ENCODE data around the gene SERAC1.

Gene SERAC1

DNA sequence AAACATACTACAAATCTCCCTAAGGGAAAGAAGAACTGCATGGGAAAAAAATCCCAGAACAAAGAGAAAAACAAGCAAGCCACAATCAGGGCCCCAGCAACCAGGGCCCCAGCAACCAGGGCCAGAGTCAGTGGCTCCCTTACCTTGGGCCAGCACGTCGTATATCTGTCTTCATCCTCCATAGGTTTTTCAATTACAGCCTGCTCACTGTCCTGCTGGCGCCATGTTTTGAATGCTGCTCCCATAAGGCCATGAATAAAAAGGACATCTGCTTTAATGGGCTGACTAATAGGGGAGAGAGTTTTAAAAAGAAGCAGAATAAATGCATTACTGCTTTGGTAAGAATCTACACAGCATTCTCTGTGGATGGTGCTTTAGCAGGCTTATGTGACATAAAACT lies 49.2 kb downstream of the SERAC1 start:
- DNase-seq, result no peak

GRCh38 chr6:158115508-158115907 lies 52.6 kb downstream of the SERAC1 start:
- DNase-seq, result no peak

DNA sequence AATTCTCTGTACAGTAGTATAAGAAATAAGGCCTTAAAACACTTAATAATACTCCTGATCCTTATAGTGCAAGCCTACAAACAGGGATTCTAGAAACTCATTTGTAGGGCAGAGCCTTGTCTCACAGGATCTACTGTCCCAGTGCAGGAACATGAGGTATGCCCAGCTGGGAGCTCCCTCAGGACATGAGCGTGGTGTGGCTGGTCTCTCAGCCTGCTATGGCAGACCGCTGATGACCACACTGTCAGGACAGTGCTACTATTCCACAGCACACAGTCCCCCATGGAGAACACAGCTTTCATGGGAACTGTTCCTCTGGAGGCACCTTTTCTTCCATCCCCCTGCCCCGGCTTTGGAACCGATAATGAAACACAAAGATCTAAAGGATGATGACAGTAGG lies 53.0 kb downstream of the SERAC1 start:
- DNase-seq, result no peak

GRCh38 chr6:158113802-158114201 lies 54.3 kb downstream of the SERAC1 start:
- no peak for DNase-seq

- no peak for DNase-seq
Observed at GRCh38 chr6:158111987-158112386, 56.1 kb downstream of the SERAC1 start.

DNA sequence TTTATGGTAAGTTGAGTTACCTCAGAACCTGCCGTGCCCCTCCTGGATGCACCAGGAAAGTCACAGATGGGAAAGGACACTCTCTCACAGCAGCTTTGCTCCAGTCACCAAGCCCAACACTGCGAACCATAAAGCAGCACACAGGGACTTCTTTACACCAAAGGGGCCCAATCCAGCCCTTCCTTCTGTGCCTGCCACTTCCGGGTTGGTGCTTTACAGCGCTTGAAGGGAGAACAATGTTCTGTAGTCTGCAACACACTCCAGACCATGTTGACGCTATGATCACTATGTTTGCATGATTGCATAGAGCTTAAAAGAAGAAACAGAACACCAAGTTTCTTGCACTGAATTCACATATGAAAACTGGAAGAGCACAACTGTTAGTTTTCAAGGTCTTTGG lies 57.1 kb downstream of the SERAC1 start:
- no peak for DNase-seq

- no peak for DNase-seq
Observed at GRCh38 chr6:158109748-158110147, 58.3 kb downstream of the SERAC1 start.

DNA sequence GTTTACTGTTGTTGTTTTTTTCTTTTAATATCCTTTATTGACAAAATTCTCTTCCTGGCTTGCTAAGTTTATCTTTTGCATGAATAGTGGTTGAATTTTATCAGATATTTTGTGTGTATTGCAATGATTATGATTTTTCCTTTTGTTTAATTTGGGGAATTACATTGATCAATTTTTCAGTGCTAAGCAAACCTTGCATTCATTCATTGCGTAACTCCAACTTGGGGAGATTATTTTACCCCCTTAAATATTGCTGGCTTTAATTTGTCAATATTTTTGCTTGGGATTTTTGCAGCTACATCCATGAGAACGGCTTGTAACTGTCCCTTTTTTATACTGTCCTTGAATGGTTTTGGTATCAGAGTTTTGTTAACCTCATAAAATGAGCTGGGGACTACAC lies 63.4 kb downstream of the SERAC1 start:
- no peak for DNase-seq

- no peak for DNase-seq
Observed at GRCh38 chr6:158103228-158103627, 64.8 kb downstream of the SERAC1 start.

DNA sequence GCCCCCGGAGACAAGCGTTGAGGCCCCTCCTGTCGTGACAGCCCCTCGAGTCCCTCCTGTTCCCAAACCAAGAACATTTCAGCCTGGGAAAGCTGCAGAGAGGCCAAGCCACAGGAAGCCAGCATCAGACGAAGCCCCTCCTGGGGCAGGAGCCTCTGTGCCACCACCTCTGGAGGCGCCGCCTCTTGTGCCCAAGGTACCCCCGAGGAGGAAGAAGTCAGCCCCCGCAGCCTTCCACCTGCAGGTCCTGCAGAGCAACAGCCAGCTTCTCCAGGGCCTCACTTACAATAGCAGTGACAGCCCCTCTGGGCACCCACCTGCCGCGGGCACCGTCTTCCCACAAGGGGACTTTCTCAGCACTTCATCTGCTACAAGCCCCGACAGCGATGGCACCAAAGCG lies 72.4 kb downstream of the SERAC1 start:
- no peak for DNase-seq

GRCh38 chr6:158095031-158095430 lies 73.0 kb downstream of the SERAC1 start:
- no peak for DNase-seq

- DNase-seq, result no peak
Observed at GRCh38 chr6:158092806-158093205, 75.3 kb downstream of the SERAC1 start.

DNA sequence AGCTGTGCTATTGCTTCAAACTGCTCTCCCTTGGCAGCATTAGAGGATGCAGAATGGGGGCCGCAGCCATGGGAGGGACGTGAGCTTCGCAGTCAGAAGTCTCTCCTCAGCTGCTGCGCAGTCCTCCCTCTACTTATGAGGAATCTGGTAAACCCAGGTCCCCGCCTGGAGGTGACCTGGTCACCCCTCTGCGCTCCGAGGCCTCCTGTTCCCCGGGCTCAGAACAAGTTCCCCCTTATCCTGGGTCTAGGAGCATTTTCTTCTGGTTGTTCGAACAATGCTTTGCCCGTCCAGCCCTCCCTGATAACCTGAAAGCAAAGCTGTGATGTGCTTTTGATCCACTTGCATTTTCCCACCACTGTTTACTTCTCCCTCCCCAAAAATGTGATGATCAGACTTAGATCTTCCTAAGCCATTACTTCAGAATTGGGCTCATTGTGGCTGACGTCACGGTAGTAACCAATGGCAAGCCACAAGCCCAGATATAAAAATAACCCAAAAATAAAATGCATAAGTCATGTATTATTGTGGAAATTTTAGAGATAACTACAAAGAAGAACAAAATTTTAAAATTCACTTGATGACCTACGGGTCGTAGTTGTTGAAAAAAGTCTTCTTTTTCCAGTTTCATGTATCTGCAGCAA lies 80.7 kb downstream of the SERAC1 start:
- DNase-seq, result no peak

GRCh38 chr6:158086504-158087223 lies 81.4 kb downstream of the SERAC1 start:
- no peak for DNase-seq

DNA sequence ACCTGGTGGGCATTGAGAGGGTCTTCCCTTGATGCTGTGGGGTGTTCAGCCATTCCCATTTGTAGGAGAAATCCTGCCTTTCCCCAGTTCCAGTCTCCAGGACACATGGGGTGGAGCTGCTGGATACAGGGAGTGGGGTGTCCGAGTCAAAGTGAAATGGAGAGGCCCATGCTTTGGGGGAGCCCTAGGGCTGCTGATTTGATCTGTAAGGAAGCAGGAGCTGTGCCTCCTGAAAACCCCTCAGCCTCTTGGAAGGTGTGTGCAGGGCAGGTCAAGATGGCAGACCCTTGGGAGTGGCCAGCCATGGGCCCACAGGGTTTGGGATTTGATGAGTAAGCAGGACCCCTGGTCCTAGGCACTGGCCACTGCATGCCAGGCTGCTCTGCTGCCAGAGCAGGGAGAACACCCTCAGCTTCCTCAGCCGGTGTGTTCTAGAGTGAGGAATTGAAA lies 82.0 kb downstream of the SERAC1 start:
- no peak for DNase-seq

DNA sequence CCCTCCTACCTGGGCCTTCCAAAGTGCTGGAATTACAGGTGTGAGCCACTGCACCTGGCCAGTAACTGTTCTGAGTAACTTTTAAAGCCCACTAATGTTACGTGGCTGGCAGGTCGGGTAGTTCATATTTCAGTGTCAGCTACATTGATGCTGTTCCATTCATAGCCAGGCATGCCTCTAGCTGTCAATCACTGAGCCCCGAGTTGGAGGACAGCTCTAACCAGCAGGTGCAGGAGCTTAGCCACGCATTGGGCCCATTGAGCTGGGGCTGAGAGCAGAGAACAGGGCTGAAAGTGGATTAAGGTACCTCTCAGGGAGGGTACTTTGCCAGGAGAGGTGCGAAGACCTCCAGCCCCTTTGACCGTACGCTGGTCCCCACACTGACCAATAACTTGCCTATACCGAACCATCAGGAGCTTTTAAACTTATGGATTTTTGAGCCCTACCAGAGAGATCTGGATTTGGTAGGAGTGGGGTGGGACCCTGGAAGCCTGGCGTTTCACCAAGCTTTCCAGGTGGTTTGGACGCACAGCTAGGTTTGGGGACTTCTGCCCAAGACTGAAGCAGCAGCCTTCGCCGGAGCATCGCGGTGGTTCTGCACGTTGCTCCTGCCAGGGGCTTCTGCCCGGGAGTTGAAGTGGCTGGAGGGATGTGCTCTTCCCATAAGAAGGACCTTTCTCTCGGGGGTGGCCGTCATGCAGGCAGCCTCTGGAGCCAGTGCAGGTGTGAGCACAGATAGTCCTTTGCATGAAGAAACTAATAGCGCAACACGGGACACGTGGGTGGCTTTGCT lies 82.6 kb downstream of the SERAC1 start:
- DNase-seq, result no peak

DNA sequence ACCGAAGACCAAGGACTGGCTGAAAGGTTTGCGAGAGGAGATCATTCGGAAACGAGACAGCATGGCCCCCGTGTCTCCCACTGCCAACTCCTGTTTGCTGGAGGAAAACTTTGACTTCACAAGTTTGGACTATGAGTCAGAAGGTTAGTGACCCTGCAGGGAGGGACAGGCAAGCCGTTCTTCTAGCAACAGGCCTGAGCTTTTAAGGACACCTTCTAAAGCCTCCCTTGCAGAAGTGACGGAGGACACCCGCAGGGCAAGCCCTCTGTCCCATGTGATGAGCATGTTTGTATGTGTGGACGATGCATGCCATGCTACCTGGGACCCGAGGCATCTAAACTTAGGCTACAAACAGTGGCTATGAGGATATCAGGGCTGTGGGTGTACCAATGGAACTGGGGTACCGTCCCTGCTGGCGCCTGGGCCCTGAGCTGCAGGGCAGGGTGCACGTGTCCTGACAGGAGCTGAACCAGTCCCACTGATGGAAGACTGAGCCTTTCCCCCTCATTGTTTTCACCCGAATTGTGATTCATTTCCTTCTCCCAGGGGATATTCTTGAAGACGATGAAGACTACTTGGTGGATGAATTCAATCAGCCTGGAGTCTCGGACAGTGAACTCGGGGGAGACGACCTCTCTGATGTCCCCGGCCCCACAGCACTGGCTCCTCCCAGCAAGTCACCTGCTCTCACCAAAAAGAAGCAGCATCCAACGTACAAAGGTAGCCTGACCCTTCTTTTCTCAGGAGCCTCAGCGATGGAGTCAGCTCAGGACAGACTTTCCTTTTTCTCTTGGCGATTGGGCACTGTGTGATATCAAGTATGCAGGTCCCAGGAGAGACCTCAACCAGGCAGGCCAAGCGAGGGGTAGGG lies 84.4 kb downstream of the SERAC1 start:
- no peak for DNase-seq

DNA sequence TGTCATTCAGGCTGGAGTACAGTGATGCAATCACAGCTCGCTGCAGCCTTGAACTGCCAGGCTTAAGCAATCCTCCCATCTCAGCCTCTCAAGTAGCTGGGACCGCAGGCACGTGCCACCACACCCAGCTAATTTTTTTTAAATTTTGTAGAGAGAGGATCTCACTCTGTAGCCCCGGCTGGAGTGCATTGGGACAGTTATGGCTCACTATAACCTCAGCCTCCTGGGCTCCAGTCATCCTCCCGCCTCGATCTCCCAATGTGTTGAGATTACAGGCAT lies 86.5 kb downstream of the SERAC1 start:
- DNase-seq, result no peak

- DNase-seq, result no peak
Observed at GRCh38 chr6:158080849-158081656, 87.0 kb downstream of the SERAC1 start.

DNA sequence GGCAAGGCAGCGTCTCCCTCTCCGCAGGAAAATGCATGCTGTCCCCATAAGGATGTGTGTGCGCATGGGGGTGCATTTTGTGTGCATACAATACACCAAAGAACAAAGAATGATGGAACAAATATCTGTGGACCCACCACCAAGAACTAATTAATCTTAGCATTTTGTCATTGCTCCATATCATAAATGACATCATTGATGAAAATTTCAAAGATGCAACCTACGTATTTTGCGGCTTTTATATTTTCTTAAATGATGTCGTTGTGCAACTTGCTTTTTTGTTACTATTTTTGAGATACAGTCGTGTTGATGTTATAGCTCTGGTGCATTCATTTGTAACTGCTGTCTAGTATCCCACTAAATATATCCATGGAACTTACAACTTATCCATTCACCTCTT lies 89.7 kb downstream of the SERAC1 start:
- DNase-seq, result no peak

- no peak for DNase-seq
Observed at GRCh38 chr6:158077676-158078075, 90.4 kb downstream of the SERAC1 start.

DNA sequence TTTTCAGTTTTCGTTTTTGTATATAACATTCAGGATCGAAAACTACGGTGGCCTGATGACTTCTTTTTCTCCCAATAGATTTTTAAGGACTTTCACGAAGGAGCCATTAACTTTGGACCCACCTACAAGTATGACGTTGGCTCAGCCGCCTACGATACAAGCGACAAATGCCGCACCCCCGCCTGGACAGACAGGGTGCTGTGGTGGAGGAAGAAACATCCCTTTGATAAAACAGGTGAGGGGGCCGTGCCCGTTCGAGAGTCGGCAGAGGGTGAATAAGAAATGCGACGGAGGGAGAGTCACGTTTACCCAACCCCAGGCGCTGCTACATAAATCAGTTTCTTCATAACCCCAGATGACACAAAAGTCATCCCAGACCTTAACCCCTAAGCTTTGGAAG lies 91.5 kb downstream of the SERAC1 start:
- no peak for DNase-seq

Measured in NCI-H2029 (cell line).